HG02642 (cell line): ENCODE data around the gene LCT.
"Not testable (repeated sequence)": the region's sequence is repeated elsewhere in the genome, so short reads cannot be mapped to it uniquely, and the experiment has no call there.

ENCODE experiments used
- ATAC-seq: cut with Tn5 transposase; IDR thresholded peaks from one replicate; pipeline ENCODE4 v1.9.1; 2021; ENCODE audit warnings: mild to moderate bottlenecking; ENCODE audit not compliant: unreplicated experiment, poor library complexity

The LCT gene

GRCh38 chr2:135836596-135837270 is at the start of gene LCT:
Gene LCT (minus strand): TSS chr2:135837184. CDS start chr2:135837169, 15 bp downstream.
- no peak for ATAC-seq

GRCh38 chr2:135885709-135886108 is 48.7 kb upstream of the LCT start:
- ATAC-seq, result no peak

GRCh38 chr2:135882415-135882814 is 45.4 kb upstream of the LCT start:
- no peak for ATAC-seq

GRCh38 chr2:135876770-135877169 is 39.8 kb upstream of the LCT start:
- not testable (repeated sequence) for ATAC-seq

DNA sequence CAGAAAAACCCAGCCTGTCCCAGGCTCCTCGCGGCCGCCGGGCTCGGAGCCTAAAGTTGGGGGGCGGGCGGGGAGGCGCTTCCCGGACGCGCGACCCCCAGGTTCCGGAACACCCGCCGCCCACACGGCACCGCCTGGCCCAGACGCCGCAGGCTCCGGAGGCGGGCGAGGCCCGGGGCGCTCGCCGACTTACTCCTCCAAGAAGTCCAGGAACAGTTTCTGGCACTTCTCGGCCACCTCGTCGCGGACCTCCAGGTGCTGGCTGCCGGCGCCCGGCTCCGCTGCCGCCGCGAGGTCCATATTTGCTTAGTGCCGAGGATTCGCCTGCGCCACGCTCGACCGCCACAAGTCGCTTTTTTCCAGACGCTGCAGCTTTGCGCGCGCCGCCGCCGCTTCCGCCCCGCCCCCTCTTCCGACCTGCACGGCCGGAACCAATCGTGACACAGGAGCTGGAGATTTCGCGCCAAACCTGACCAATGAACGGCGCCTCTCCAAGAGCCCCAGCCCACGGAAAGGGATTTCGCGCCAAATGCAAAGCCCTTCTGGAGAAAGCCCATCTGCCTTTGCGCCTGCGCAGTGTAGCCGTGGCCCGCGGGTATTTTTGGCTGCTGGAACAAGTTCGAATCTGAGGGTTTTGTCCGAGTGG is 39.2 kb upstream of the LCT start, which contains the start of gene MCM6:
Gene MCM6 (minus strand): TSS at position 378 of the 646 bp plus-strand sequence. CDS start 78 bp downstream, at position 300.
- peak; percentile 93 for ATAC-seq

GRCh38 chr2:135875491-135876065 is 38.6 kb upstream of the LCT start:
- ATAC-seq, result peak; percentile 67

- ATAC-seq, result no peak
Observed at GRCh38 chr2:135874777-135875365, 37.9 kb upstream of the LCT start.

- ATAC-seq, result peak; percentile 70
Observed at GRCh38 chr2:135870571-135870970, 33.6 kb upstream of the LCT start.

DNA sequence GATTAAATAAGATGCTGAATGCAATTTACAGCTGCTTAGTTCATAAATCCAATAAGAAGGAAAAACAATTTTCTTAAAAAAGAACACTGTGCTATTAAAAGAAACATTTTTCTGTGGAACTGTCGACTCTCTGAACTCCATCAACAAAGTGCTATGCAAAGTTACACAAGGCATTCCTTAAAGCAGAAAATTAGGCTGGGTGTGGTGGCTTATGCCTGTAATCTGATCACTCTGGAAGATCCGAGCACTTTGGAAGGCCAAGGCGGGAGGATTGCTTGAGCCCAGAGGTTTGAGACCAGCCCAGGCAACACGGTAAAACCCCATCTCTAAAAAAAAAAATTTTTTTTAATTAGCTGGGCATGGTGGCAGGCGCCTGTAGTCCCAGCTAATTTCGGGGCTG is 26.2 kb upstream of the LCT start:
- no peak for ATAC-seq

- no peak for ATAC-seq
Observed at GRCh38 chr2:135862718-135863117, 25.7 kb upstream of the LCT start.

GRCh38 chr2:135853401-135853800 is 16.4 kb upstream of the LCT start:
- ATAC-seq, result no peak

DNA sequence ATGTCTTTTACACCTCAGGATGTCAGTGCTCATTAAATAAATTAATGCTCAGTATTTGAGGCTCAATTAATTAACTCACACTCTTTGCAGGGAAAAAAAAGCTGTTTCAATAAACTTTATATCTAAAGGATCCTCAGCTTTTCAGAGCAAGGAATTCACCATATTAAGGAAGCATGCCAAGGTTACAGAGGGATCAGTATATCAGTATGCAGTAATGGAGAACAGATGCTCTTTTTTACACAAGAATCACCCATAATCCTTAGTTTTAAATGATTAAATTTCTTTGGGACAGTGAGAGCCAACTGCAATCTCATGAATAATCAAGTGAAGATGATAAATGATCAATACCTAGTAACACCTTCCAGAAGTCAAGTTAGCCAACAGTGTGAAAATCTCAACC is 14.9 kb upstream of the LCT start:
- ATAC-seq, result no peak

- no peak for ATAC-seq
Observed at GRCh38 chr2:135850892-135851668, 14.1 kb upstream of the LCT start.

DNA sequence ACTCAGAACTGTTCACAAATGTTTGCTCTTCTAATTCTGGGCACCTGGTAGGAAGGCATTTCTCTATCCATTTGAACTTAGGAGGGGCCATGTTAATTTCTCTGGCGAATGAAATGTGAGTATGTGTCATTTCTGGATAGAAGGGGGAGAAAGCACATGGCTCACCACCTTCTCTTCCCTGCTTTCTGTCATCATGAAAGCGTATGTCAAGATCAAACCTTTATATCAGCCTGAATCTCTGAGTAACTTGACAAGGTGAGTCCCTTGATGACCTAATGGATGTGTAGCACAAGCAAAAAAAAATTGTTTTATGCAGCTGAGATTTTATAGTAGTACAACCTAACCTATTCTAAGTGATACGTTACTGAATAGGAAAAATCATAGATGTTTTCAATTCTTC is 12.1 kb upstream of the LCT start:
- no peak for ATAC-seq

DNA sequence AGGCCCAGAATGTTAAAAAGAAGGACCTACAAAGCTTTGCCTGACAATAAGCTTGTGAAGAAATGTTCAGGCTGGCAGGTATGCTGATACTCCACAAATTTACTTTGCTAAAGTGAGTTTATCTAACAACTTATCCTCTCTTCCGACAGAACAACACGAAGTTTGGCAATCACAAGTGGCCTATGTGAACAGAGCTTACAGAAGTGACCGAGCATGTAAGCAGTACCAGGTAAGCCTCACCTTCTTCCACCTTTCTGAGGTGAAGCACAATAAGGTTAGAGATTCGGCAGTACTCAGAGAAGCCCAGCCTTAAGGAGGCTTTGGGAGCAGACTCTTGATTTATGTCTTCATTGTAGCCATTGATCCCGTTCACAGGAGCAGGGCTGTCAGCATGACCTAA is 9.0 kb upstream of the LCT start:
- no peak for ATAC-seq

GRCh38 chr2:135845257-135845656 is 8.3 kb upstream of the LCT start:
- ATAC-seq, result no peak

DNA sequence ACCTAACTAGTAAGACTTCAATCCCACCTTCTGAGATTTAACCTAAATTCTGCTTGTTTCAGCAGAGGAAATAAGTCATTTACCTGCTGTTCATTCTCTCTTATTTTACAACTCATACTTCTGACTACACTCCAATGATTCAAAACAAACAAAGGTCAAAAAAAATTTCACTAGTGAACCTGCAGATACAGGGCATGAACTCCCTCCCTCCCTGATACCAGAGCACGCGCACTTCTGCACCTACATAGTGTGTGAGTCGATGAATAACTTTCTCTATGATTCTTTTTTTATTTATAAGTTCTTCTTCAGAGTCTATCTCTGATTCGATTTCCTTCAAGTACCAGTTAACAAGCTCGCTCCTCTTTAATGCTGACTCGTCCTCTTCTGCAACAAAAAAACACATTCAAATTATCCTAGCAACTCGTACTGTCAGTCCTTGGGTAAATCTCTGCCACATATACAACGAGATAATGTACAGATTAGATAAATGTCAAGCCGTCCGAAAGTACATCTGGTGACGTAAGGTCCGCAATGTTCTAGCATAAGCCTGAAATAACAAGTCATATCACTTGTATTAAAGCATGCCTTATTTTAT is 7.4 kb upstream of the LCT start:
- no peak for ATAC-seq

DNA sequence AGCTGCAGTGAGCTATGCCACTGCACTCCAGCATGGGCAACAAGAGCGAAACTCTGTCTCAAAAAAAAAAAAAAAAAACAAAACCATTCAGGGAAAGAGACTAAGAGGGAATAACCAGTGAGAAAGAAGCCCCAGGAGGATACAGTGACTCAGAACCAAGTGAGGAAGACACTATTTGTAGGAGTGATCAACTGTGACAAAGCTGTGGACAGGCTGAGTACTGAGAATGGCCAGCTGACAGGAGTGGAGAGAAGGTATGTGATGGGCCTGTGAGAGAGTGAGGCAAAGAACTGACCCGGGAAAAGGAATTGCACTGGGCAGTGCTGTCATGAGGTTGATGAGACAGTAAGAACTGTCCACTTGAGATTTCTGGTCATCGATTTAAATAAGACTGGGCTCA is 6.7 kb upstream of the LCT start:
- ATAC-seq, result no peak

- ATAC-seq, result no peak
Observed at GRCh38 chr2:135840601-135841000, 3.6 kb upstream of the LCT start.

- no peak for ATAC-seq
Observed at GRCh38 chr2:135839713-135840112, 2.7 kb upstream of the LCT start.
